HepG2 (cell line): ENCODE measurements around the gene EP300. TPM values are rescaled to one million over a fixed set of nuclear protein-coding genes. Genes with fewer than 3 reads are reported as not detected.

Source experiments
- ATF7 ChIP-seq, 2 experiments: fragments of 450-650 bp in 1 of 2; sonication (generic) in 1 of 2; formaldehyde crosslinking in 1 of 2; IDR thresholded peaks; 2 replicates each; pipeline versions ENCODE4 v1.4.0 to v1.6.1; 2016 to 2020; ENCODE audit warnings: antibody characterized with exemption in 1 of 2, mild to moderate bottlenecking in 1 of 2, missing genetic modification reagents in 1 of 2
- ETV6 ChIP-seq: sonication (generic); formaldehyde crosslinking; conservative IDR thresholded peaks from 2 replicates; pipeline ENCODE4 v1.4.0; 2020; ENCODE audit warnings: missing genetic modification reagents
- KLF15 ChIP-seq: sonication (generic); formaldehyde crosslinking; IDR thresholded peaks from 2 replicates; pipeline ENCODE4 v1.8.1; 2023; ENCODE audit warnings: borderline replicate concordance, mild to moderate bottlenecking, inconsistent platforms, missing genetic modification reagents, mixed read lengths
- KLF6 ChIP-seq: IDR thresholded peaks from 2 replicates; pipeline ENCODE4 v1.8.0; 2016; ENCODE audit warnings: missing biosample characterization, missing genetic modification reagents
- MEIS1 ChIP-seq: sonication (generic); formaldehyde crosslinking; IDR thresholded peaks from 2 replicates; pipeline ENCODE4 v1.9.0; 2021; ENCODE audit warnings: mild to moderate bottlenecking, missing genetic modification reagents, moderate library complexity, borderline replicate concordance
- MNT ChIP-seq: fragments of 450-650 bp; IDR thresholded peaks from 2 replicates; pipeline ENCODE4 v1.6.1; 2016
- PHF8 ChIP-seq: sonication (generic); formaldehyde crosslinking; IDR thresholded peaks from 2 replicates; pipeline ENCODE4 v1.5.0; 2020; ENCODE audit warnings: missing genetic modification reagents
- SETDB1 ChIP-seq: sonication (generic); formaldehyde crosslinking; IDR thresholded peaks from 2 replicates; pipeline ENCODE4 v1.5.1; 2020; ENCODE audit warnings: missing genetic modification reagents, mild to moderate bottlenecking, borderline replicate concordance
- SP1 ChIP-seq, 2 experiments: fragments of 450-650 bp in 1 of 2; sonication (generic) in 1 of 2; formaldehyde crosslinking in 1 of 2; IDR thresholded peaks; 2 replicates each; pipeline versions ENCODE4 v1.4.0 to v1.6.1; 2016 to 2020; ENCODE audit warnings: missing genetic modification reagents in 1 of 2
- XRCC5 ChIP-seq: fragments of 200-400 bp; formaldehyde crosslinking; optimal IDR thresholded peaks from 2 replicates; pipeline ENCODE3; 2017; ENCODE audit warnings: mild to moderate bottlenecking, low read length
- ZNF280D ChIP-seq: sonication (generic); formaldehyde crosslinking; IDR thresholded peaks from 2 replicates; pipeline ENCODE4 v1.5.1; 2020; ENCODE audit warnings: mild to moderate bottlenecking, missing genetic modification reagents
- ZNF362 ChIP-seq: sonication (generic); formaldehyde crosslinking; IDR thresholded peaks from 2 replicates; pipeline ENCODE4 v1.4.0; 2020; ENCODE audit warnings: missing genetic modification reagents, mild to moderate bottlenecking, borderline replicate concordance
- ZNF598 ChIP-seq: sonication (generic); formaldehyde crosslinking; IDR thresholded peaks from 2 replicates; pipeline ENCODE4 v1.5.1; 2020; ENCODE audit warnings: mild to moderate bottlenecking, missing genetic modification reagents, borderline replicate concordance
- ZNF761 ChIP-seq: sonication (generic); formaldehyde crosslinking; conservative IDR thresholded peaks from 2 replicates; pipeline ENCODE4 v1.4.0; 2020; ENCODE audit warnings: mild to moderate bottlenecking, missing genetic modification reagents
- ZNF841 ChIP-seq: sonication (generic); formaldehyde crosslinking; IDR thresholded peaks from 2 replicates; pipeline ENCODE4 v1.8.1; 2023; ENCODE audit warnings: missing genetic modification reagents, borderline replicate concordance
- ZNF883 ChIP-seq: sonication (generic); formaldehyde crosslinking; IDR thresholded peaks from 2 replicates; pipeline ENCODE4 v1.5.1; 2020; ENCODE audit warnings: mild to moderate bottlenecking, missing genetic modification reagents; ENCODE audit errors: not compliant biosample characterization
- polyA plus RNA-seq, 8 experiments: library from polyadenylated mRNA; depleted of rRNA in 3 of 8; stranded (reverse) in 7 of 8; unstranded in 1 of 8; fragments of >200 nt; fragmentation: Illumina TruSeq in 4 of 8; extraction: Trizol in 4 of 8; gene quantifications; 2 replicates each; pipeline versions ENCODE4 v1.2.1 to v1.2.3, GENCODE V29; 2011 to 2016; ENCODE audit warnings: low read depth in 4 of 8, missing spikeins in 1 of 8, mixed read lengths in 1 of 8; ENCODE audit not compliant: insufficient read depth in 1 of 8
- total RNA-seq, 5 experiments: library from RNA; depleted of rRNA; stranded (reverse); fragments of >200 nt; fragmentation: Illumina TruSeq; extraction: Trizol; gene quantifications; 2 replicates each; pipeline ENCODE4 v1.2.3, GENCODE V29; 2016; ENCODE audit warnings: low read depth in 1 of 5

Gene EP300
- total and polyA plus RNA-seq, 2 of the 13 experiments (the other 11 are each of a cell fraction or from before 2014, with no cell fraction given): 13.6 to 14.9 TPM

GRCh38 chr22:41197038-41197972 lies 104.9 kb downstream of the EP300 start (continued):
- peak; percentile 47; the same call in 1 of the 2 replicates for TF ChIP-seq PHF8 (CRISPR knock-in tag)
- TF ChIP-seq KLF15 (CRISPR knock-in tag): 0 out of 2 replicates have a peak, but pooled peaks have one; percentile 40
- TF ChIP-seq MNT: peak; percentile 64
- 0 out of 2 replicates have a peak, but pooled peaks have one; percentile 32 for TF ChIP-seq ETV6 (CRISPR knock-in tag)
- TF ChIP-seq KLF6 (CRISPR knock-in tag): 0 out of 2 replicates have a peak, but pooled peaks have one; percentile 62
- peak; percentile 45 for TF ChIP-seq ZNF883 (CRISPR knock-in tag)
- TF ChIP-seq ATF7 (IDR thresholded peaks at IDR 0.05): no peak
- 0 out of 2 replicates have a peak, but pooled peaks have one; percentile 28 for TF ChIP-seq ATF7 (CRISPR knock-in tag; IDR thresholded peaks at IDR 0.05)
- peak; percentile 64; the same call in 1 of the 2 replicates for TF ChIP-seq ZNF761
- TF ChIP-seq SETDB1: no peak
- no peak for TF ChIP-seq ZNF841
- TF ChIP-seq XRCC5: peak; percentile 16
- TF ChIP-seq ZNF362 (CRISPR knock-in tag): 0 out of 2 replicates have a peak, but pooled peaks have one; percentile 12
- TF ChIP-seq ZNF598: peak; percentile 32; the same call in 1 of the 2 replicates
- TF ChIP-seq ZNF280D (CRISPR knock-in tag): no peak
- TF ChIP-seq SP1 (IDR thresholded peaks at IDR 0.05): no peak
- TF ChIP-seq SP1 (CRISPR knock-in tag; IDR thresholded peaks at IDR 0.05): peak; percentile 71
- TF ChIP-seq MEIS1 (CRISPR knock-in tag): peak; percentile 67; the same call in 1 of the 2 replicates
